GM12874 (cell line): ENCODE results near the gene NEK8.

ENCODE experiments used
- TF ChIP-seq, protein P1 (sequence below): IDR thresholded peaks from 2 replicates; pipeline ENCODE4 v1.5.1; 2011; ENCODE audit warnings: low read depth, mild to moderate bottlenecking, control low read depth, low read length, moderate library complexity; ENCODE audit not compliant: insufficient read depth

NEK8 gene

DNA sequence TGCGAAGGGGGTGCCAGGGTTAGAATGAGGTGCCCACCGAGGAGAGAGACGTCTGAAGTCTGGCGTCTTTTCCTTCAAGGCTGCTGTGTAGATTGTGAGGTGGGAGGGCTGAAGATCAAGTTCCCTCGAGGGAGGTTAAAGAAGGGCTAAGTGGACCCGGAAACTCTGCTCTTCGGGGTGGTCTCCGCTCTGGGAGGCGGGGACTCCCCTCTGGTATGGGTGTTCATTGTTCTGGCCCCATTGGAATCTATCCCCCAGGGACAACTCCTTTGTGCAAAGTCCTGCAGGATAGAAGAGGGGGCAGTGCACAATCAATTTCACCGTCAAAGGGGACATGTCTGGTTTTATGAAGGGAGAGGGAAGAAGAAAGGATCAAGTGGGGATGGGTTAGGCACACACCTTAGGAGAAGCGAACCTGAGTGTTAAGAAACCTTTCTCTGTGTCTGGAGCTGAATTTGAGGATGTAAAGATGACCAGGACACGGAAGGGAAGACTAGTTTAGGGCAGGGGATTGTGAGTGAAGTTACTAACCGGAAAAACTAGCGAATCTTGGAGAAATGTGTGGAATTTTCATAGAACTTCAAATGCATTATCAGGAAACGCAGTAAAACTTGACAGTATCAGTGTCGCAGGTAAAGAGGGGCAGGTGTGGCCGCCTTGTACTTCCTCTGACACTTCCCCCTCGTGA, 10.1 kb upstream of the NEK8 start:
- TF ChIP-seq, protein P1, sequence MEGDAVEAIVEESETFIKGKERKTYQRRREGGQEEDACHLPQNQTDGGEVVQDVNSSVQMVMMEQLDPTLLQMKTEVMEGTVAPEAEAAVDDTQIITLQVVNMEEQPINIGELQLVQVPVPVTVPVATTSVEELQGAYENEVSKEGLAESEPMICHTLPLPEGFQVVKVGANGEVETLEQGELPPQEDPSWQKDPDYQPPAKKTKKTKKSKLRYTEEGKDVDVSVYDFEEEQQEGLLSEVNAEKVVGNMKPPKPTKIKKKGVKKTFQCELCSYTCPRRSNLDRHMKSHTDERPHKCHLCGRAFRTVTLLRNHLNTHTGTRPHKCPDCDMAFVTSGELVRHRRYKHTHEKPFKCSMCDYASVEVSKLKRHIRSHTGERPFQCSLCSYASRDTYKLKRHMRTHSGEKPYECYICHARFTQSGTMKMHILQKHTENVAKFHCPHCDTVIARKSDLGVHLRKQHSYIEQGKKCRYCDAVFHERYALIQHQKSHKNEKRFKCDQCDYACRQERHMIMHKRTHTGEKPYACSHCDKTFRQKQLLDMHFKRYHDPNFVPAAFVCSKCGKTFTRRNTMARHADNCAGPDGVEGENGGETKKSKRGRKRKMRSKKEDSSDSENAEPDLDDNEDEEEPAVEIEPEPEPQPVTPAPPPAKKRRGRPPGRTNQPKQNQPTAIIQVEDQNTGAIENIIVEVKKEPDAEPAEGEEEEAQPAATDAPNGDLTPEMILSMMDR, result no peak

DNA sequence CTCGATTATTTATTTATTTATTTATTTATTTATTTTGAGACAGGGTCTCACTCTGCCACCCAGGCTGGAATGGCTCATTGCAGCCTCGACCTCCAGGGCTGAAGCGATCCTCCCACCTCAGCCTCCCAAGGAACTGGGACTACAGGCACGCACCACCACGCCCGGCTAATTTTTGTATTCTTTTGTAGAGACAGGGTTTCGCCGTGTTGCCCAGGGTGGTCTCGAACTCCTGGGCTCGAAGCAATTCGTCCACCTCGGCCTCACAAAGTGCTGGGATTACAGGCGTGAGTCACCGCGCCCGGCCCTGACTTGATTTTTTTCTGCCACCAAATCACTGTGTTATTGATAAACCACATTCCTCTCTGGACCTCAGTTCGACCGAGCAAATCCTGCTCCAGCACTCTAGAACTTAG, 9.6 kb upstream of the NEK8 start:
- TF ChIP-seq, protein P1, result no peak

DNA sequence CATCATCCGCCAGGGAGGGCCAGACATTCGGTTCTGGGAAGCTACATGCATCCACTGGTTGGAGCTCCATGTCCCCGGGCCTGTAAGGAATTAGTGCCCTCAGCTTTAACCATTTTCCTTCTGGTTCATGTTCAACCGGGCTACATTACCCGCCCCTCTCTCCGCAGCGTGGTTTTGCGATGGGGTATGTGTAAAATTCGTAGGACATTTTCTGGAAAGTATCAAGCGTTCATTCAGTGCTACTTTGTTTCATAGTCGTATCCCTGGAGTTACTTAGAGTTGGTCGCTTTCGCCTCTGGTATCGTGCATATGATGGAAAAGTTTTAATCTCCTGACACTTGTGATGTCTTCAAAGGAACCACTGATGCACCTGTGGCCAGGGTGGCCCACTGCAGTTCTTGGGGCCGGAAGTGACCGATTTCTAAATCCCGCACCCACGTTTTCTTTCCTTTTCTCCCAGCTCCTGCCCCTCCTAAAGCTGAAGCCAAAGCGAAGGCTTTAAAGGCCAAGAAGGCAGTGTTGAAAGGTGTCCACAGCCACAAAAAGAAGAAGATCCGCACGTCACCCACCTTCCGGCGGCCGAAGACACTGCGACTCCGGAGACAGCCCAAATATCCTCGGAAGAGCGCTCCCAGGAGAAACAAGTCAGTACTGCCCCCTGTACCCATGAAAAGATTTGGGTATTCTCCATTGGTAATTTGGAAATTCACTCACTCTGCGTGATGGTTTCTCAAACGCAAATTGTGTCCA, 8.2 kb upstream of the NEK8 start:
- TF ChIP-seq, protein P1, result no peak

DNA sequence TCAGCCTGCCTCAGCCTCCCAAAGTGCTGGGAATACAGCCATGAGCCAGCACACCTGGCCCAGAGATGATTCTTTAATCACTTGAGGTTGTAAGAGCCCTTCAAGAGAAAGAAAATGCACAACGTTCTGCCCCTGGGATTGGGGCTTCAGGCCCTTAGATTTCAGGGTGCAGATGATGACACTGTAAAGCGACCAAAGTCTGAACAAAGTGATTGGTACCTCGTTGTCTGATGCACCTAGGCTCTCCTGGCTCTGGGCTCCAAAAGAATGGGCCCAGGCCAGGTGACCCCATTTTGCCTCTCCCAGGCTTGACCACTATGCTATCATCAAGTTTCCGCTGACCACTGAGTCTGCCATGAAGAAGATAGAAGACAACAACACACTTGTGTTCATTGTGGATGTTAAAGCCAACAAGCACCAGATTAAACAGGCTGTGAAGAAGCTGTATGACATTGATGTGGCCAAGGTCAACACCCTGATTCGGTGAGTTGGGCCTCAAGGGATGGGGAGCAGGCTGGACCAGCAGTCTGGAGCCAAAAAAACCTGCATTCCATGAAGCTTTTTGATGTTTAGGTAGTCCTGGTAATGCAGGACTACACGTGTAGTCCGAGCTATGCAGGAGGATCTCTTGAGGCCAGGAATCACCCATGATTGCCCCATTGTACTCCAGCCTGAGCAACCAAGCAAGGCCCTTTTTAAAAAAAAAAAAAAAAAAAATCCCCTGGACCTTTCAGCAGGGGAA, 6.0 kb upstream of the NEK8 start:
- TF ChIP-seq, protein P1, result no peak

DNA sequence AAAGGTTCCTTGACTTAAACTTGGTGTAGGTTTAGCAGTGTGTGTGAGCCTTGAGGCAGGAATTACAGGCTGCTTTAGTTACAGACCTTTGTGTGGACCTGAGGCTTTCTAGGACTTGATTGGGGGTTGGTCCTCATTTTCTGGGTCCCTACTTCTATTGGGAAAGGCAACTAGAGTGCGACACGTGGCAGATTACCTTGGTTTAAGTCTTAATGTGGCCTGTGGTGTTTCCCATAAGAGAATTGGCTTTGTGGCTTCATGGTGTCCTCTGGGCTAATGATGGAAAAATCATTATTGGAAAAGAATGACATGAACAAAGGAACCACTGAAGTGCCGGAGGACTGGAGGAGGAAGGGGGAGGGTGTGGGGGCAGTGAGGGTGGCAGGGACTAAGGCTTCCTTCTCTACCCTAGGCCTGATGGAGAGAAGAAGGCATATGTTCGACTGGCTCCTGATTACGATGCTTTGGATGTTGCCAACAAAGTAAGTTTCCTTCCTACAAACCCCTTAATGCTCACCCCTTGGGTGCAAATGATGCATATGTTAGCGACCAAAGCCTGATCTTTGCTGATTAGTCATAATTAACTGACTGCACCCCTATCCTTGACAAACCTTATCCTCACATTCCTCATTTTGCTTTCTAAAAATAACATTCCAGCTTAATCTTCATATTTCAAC, 5.3 kb upstream of the NEK8 start:
- TF ChIP-seq, protein P1, result no peak

DNA sequence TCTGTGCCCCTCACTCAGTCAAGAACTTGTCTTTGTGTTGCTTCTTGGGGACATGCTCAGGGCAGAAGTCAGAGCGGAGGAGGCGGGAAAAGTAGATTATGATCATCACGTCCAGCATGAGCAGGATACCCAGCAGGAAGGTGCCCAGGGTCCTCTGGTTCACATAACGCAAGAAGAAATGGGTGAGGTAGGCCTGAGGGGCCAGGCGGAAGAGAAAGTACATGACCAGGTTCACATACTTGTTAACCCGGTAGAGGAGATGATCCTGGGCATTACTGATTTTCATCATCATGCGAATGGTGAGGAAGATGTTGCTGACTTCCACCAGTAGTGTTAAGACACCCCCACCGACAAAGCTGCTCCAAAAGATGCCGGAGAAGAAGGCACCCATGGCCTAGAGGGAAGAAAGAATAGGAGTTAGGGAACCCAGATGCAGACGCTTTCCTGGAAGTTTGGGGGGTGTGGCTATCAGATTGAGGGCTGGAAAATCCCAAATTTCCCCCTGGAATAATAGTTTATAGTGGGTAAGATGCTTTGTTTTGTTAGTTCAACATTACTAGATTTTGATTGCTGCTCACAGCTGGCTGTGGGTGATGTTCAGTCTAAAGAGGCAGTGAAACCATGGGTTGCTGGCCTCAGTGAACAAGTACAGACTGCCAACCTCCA, 4.0 kb upstream of the NEK8 start:
- TF ChIP-seq, protein P1, result no peak
